Measurements from ENCODE around the gene DOCK8. TPM values are rescaled to one million over a fixed set of nuclear protein-coding genes. Genes with fewer than 3 reads are reported as not detected.

The DOCK8 gene
- total RNA-seq, 1 donor from 2014 or later: 4.4 TPM

DNA sequence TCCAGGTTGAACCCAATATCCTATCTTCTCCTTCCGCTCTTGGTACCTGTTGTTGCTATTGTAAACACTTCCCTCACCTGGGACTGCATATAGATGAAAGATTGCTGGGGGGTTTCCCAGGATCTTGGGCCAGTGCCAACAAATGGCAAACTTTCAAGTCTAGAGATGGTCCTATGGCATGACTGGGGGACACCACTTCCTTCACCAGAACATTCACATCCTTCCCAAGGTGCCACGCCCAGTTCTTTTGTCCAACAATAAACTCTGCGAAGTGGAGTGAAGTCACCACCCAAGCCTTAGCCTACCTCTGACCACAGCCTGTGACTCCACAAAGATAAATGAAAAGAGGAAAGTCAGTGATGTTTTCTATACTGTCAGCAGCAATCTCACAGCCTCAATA, 34.4 kb downstream of the DOCK8 start:
- Histone ChIP-seq H3K27ac (ENCODE audit: low read depth, low read length) (no peak overlapping the region), H3K4me2 (ENCODE audit: low read length) (no peak overlapping the region), H3K79me2 (ENCODE audit: insufficient read depth, low read length) (no peaks in the 10 kb centered on the region), H3K9ac (ENCODE audit: low read length) (no peak overlapping the region), H4K20me1 (ENCODE audit: insufficient read depth, low read length) (no peaks in the 10 kb centered on the region), H3K27me3 (ENCODE audit: insufficient read depth, low read length) (no peaks in the 10 kb centered on the region), H3K4me1 (ENCODE audit: insufficient read depth, low read length) (no peaks in the 10 kb centered on the region), H3K9me3 (ENCODE audit: insufficient read depth, low read depth, low read length) (no peaks in the 10 kb centered on the region), H3K36me3 (ENCODE audit: insufficient read depth, low read length) (no peaks in the 10 kb centered on the region), H2AFZ (ENCODE audit: low read depth, low read length) (no peak overlapping the region), H3K4me3 (ENCODE audit: insufficient read depth, low read depth, low read length) (no peak overlapping the region)
- Mint-ChIP-seq H3K4me1 (ENCODE audit: low read depth, unreplicated experiment) (peaks cover 13% of the 10 kb centered on the region), H3K4me3 (ENCODE audit: unreplicated experiment) (no peak overlapping the region), H3K9me3 (ENCODE audit: unreplicated experiment) (no peaks in the 10 kb centered on the region), H3K27me3 (ENCODE audit: low read depth, unreplicated experiment) (no peaks in the 10 kb centered on the region), H3K36me3 (ENCODE audit: low read depth, unreplicated experiment) (no peaks in the 10 kb centered on the region), H3K27ac (ENCODE audit: unreplicated experiment) (no peak overlapping the region)
- no peak for TF ChIP-seq CTCF (IDR thresholded peaks at IDR 0.05; ENCODE audit: insufficient read depth, low read depth, low read length)
- DNase-seq (ENCODE audit: low read depth) (no peak), FAIRE-seq (no peak)

- Mint-ChIP-seq H3K27ac (ENCODE audit: unreplicated experiment) (no peak overlapping the region), H3K36me3 (ENCODE audit: low read depth, unreplicated experiment) (no peaks in the 10 kb centered on the region)
- no peaks in the 10 kb centered on the region for H3K9me3 ChIP-seq (ENCODE audit: insufficient read depth, low read depth, low read length)
Measured at GRCh38 chr9:250039-250438, 35.4 kb downstream of the DOCK8 start.

GRCh38 chr9:250625-251024, 36.0 kb downstream of the DOCK8 start:
- no peaks in the 10 kb centered on the region for H3K9me3 ChIP-seq (ENCODE audit: insufficient read depth, low read depth, low read length)

More at GRCh38 chr9:250039-250438, 35.4 kb downstream of the DOCK8 start:
- Histone ChIP-seq H4K20me1 (ENCODE audit: insufficient read depth, low read length) (no peaks in the 10 kb centered on the region), H3K9ac (ENCODE audit: low read length) (no peak overlapping the region), H3K79me2 (ENCODE audit: insufficient read depth, low read length) (no peaks in the 10 kb centered on the region), H3K27ac (ENCODE audit: low read depth, low read length) (no peak overlapping the region), H3K4me1 (ENCODE audit: insufficient read depth, low read length) (no peaks in the 10 kb centered on the region), H3K27me3 (ENCODE audit: insufficient read depth, low read length) (no peaks in the 10 kb centered on the region), H3K4me3 (ENCODE audit: insufficient read depth, low read depth, low read length) (no peak overlapping the region), H3K36me3 (ENCODE audit: insufficient read depth, low read length) (no peaks in the 10 kb centered on the region), H2AFZ (ENCODE audit: low read depth, low read length) (no peak overlapping the region), H3K4me2 (ENCODE audit: low read length) (no peak overlapping the region)
- no peaks in the 10 kb centered on the region for H3K27me3 Mint-ChIP-seq (ENCODE audit: low read depth, unreplicated experiment)
- FAIRE-seq: no peak
- DNase-seq (ENCODE audit: low read depth): no peak
- H3K9me3 Mint-ChIP-seq (ENCODE audit: unreplicated experiment): no peaks in the 10 kb centered on the region
- no peak overlapping the region for H3K4me3 Mint-ChIP-seq (ENCODE audit: unreplicated experiment)
- TF ChIP-seq CTCF (IDR thresholded peaks at IDR 0.05; ENCODE audit: insufficient read depth, low read depth, low read length): no peak
- no peak for TF ChIP-seq EZH2 (IDR thresholded peaks at IDR 0.05; ENCODE audit: insufficient read depth, low read length)
- H3K4me1 Mint-ChIP-seq (ENCODE audit: low read depth, unreplicated experiment): peaks cover 13% of the 10 kb centered on the region

More at GRCh38 chr9:250625-251024, 36.0 kb downstream of the DOCK8 start:
- TF ChIP-seq CTCF (IDR thresholded peaks at IDR 0.05; ENCODE audit: insufficient read depth, low read depth, low read length) (no peak), EZH2 (IDR thresholded peaks at IDR 0.05; ENCODE audit: insufficient read depth, low read length) (no peak)
- DNase-seq (ENCODE audit: low read depth) (no peak), FAIRE-seq (no peak)
- no peak overlapping the region for H3K4me3 Mint-ChIP-seq (ENCODE audit: unreplicated experiment)
- Histone ChIP-seq H3K27me3 (ENCODE audit: insufficient read depth, low read length) (no peaks in the 10 kb centered on the region), H3K79me2 (ENCODE audit: insufficient read depth, low read length) (no peaks in the 10 kb centered on the region), H2AFZ (ENCODE audit: low read depth, low read length) (no peak overlapping the region), H3K36me3 (ENCODE audit: insufficient read depth, low read length) (no peaks in the 10 kb centered on the region), H3K27ac (ENCODE audit: low read depth, low read length) (no peak overlapping the region), H3K4me3 (ENCODE audit: insufficient read depth, low read depth, low read length) (no peak overlapping the region), H4K20me1 (ENCODE audit: insufficient read depth, low read length) (no peaks in the 10 kb centered on the region), H3K4me2 (ENCODE audit: low read length) (no peak overlapping the region), H3K9ac (ENCODE audit: low read length) (no peak overlapping the region), H3K4me1 (ENCODE audit: insufficient read depth, low read length) (no peaks in the 10 kb centered on the region)
- peaks cover 13% of the 10 kb centered on the region for H3K4me1 Mint-ChIP-seq (ENCODE audit: low read depth, unreplicated experiment)
- no peaks in the 10 kb centered on the region for H3K27me3 Mint-ChIP-seq (ENCODE audit: low read depth, unreplicated experiment)
- no peaks in the 10 kb centered on the region for H3K9me3 Mint-ChIP-seq (ENCODE audit: unreplicated experiment)
- H3K27ac Mint-ChIP-seq (ENCODE audit: unreplicated experiment): no peak overlapping the region
- no peaks in the 10 kb centered on the region for H3K36me3 Mint-ChIP-seq (ENCODE audit: low read depth, unreplicated experiment)
